Left ventricle myocardium inferior (tissue), 1 donor: ENCODE data around the gene POLR1G. TPM values are rescaled to one million over a fixed set of nuclear protein-coding genes. Genes with fewer than 3 reads are reported as not detected.
"Not testable (repeated sequence)": the region's sequence is repeated elsewhere in the genome, so short reads cannot be mapped to it uniquely, and the experiment has no call there.

ENCODE experiments used
- DNase-seq: peaks from one replicate; pipeline ENCODE4 v3.0.0-alpha.2; 2020
- H3K27ac ChIP-seq: fragments of 200-600 bp; replicated peaks from 2 replicates; pipeline ENCODE4 v1.8.0; 2021
- H3K27me3 ChIP-seq: fragments of 200-600 bp; 2 replicates; pipeline ENCODE4 v1.8.0; 2021; ENCODE audit warnings: low read depth
- H3K36me3 ChIP-seq: fragments of 200-600 bp; 2 replicates; pipeline ENCODE4 v1.8.0; 2021
- H3K4me1 ChIP-seq: fragments of 200-600 bp; 2 replicates; pipeline ENCODE4 v1.8.0; 2021
- H3K4me3 ChIP-seq: fragments of 200-600 bp; 2 replicates; pipeline ENCODE4 v1.8.0; 2021; ENCODE audit warnings: mild to moderate bottlenecking, moderate library complexity
- H3K9me3 ChIP-seq: fragments of 200-600 bp; replicated peaks from 2 replicates; pipeline ENCODE4 v1.8.0; 2021
- CTCF ChIP-seq: fragments of 200-600 bp; IDR thresholded peaks from 2 replicates; pipeline ENCODE4 v1.8.0; 2021; ENCODE audit warnings: antibody characterized with exemption, mild to moderate bottlenecking, borderline replicate concordance
- intact Hi-C: fragments of 100-400 bp; cut with micrococcal nuclease; formaldehyde crosslinking; loops from one replicate; pipeline ENCODE4 v1.11.0; 2022
- total RNA-seq: library from RNA; stranded (reverse); fragmentation: NEBNext Ultra II Directional; extraction: Animal tissue kit (Norgen Biotek cat#: 25700); gene quantifications from one replicate; pipeline ENCODE4 v1.2.1, GENCODE V29; 2021
- donor health status: DM: no; HTN: yes; CAD: no; lungs with severe emphysema.

The POLR1G gene
- total RNA-seq, 1 donor from 2014 or later: 5.2 TPM

GRCh38 chr19:45405435-45406225 lies 814 bp upstream of the POLR1G start:
- no peak for TF ChIP-seq CTCF
- H3K4me1 ChIP-seq: peaks cover 66% of the 10 kb centered on the region
- H3K27ac ChIP-seq: peak overlapping the region; percentile 97
- H3K36me3 ChIP-seq: no peaks in the 10 kb centered on the region
- no peaks in the 10 kb centered on the region for H3K9me3 ChIP-seq
- peak overlapping the region; percentile 88 for H3K4me3 ChIP-seq
- H3K27me3 ChIP-seq: no peaks in the 10 kb centered on the region
- intact Hi-C loops: no loop called here
- peak; percentile 89 for DNase-seq

- DNase-seq: no peak
- H3K4me1 ChIP-seq: peaks cover 56% of the 10 kb centered on the region
- H3K36me3 ChIP-seq: no peaks in the 10 kb centered on the region
- peak overlapping the region; percentile 88 for H3K4me3 ChIP-seq
- intact Hi-C loops: no loop called here
- H3K9me3 ChIP-seq: no peaks in the 10 kb centered on the region
- no peak for TF ChIP-seq CTCF
- no peaks in the 10 kb centered on the region for H3K27me3 ChIP-seq
- peak overlapping the region; percentile 97 for H3K27ac ChIP-seq
These were observed 589 bp downstream of the POLR1G start for GRCh38 chr19:45407091-45407375.

- H3K4me3 ChIP-seq: peak overlapping the region; percentile 88
- intact Hi-C loops: not testable (repeated sequence)
These were observed 1.1 kb downstream of the POLR1G start for GRCh38 chr19:45407585-45407984.

GRCh38 chr19:45408121-45408520 lies 1.7 kb downstream of the POLR1G start:
- intact Hi-C loops: no loop called here
- H3K4me1 ChIP-seq: peaks cover 45% of the 10 kb centered on the region
- DNase-seq: no peak

More at GRCh38 chr19:45407585-45407984, 1.1 kb downstream of the POLR1G start:
- H3K9me3 ChIP-seq, H3K36me3 ChIP-seq, H3K27me3 ChIP-seq, H3K27ac ChIP-seq, DNase-seq: not testable (repeated sequence)
- peaks cover 50% of the 10 kb centered on the region for H3K4me1 ChIP-seq

GRCh38 chr19:45408830-45409556 lies 2.5 kb downstream of the POLR1G start:
- no peaks in the 10 kb centered on the region for H3K27me3 ChIP-seq
- intact Hi-C loops: no loop called here
- H3K4me1 ChIP-seq: peaks cover 42% of the 10 kb centered on the region
- DNase-seq: no peak
- H3K36me3 ChIP-seq: peaks cover 16% of the 10 kb centered on the region
- no peaks in the 10 kb centered on the region for H3K9me3 ChIP-seq
- H3K4me3 ChIP-seq: no peak overlapping the region
- TF ChIP-seq CTCF: no peak
- H3K27ac ChIP-seq: peak overlapping the region; percentile 19

More at GRCh38 chr19:45408121-45408520, 1.7 kb downstream of the POLR1G start:
- TF ChIP-seq CTCF: no peak
- Histone ChIP-seq H3K27me3 (no peaks in the 10 kb centered on the region), H3K9me3 (no peaks in the 10 kb centered on the region), H3K27ac (no peak overlapping the region), H3K36me3 (peaks cover 7% of the 10 kb centered on the region), H3K4me3 (no peak overlapping the region)

GRCh38 chr19:45409557-45409920 lies 3.1 kb downstream of the POLR1G start:
- no peak for TF ChIP-seq CTCF
- Histone ChIP-seq H3K9me3 (no peaks in the 10 kb centered on the region), H3K27me3 (no peaks in the 10 kb centered on the region), H3K4me3 (no peak overlapping the region), H3K4me1 (peaks cover 40% of the 10 kb centered on the region), H3K36me3 (peaks cover 22% of the 10 kb centered on the region), H3K27ac (peak overlapping the region; percentile 19)
- intact Hi-C loops: no loop called here
- DNase-seq: no peak

GRCh38 chr19:45410330-45410729 lies 3.9 kb downstream of the POLR1G start:
- intact Hi-C loops, H3K9me3 ChIP-seq, H3K27ac ChIP-seq, H3K4me3 ChIP-seq, DNase-seq, H3K27me3 ChIP-seq: not testable (repeated sequence)
- Histone ChIP-seq H3K4me1 (peaks cover 33% of the 10 kb centered on the region), H3K36me3 (peaks cover 28% of the 10 kb centered on the region)
